ENCODE data around the gene NXN.
"Not testable (repeated sequence)": the region's sequence is repeated elsewhere in the genome, so short reads cannot be mapped to it uniquely, and the experiment has no call there.

The NXN gene

GRCh38 chr17:871751-872519 is 107.6 kb downstream of the NXN start:
- ChIA-PET POLR2A (interaction anchor here (0.8 kb wide), 1 partner anchor 45 kb away, joined by 3 read pairs; no protein-coding TSS in a partner anchor), CTCF (interaction anchor here (1.4 to 2.3 kb wide), 2 partner anchors 9 to 109 kb away, joined by 5 to 6 read pairs; no protein-coding TSS in a partner anchor)
- DNase-seq (ENCODE audit: low read depth, low spot score) = no peak
- TF ChIP-seq CTCF (IDR thresholded peaks at IDR 0.05; ENCODE audit: insufficient read depth, low read length, missing control alignments) = no peak
- H3K4me3 ChIP-seq (ENCODE audit: low read depth, low read length) = no peak overlapping the region

- ChIA-PET POLR2A (no interaction called here), CTCF (interaction anchor here (0.9 to 1.1 kb wide), 3 partner anchors 15 to 111 kb away, joined by 3 read pairs; no protein-coding TSS in a partner anchor)
- DNase-seq (ENCODE audit: low read depth, low spot score) = no peak
- TF ChIP-seq CTCF (IDR thresholded peaks at IDR 0.05; ENCODE audit: insufficient read depth, low read length, missing control alignments) = no peak
- H3K4me3 ChIP-seq (ENCODE audit: low read depth, low read length) = no peak overlapping the region
Measured at GRCh38 chr17:869567-870525, 109.7 kb downstream of the NXN start.

- POLR2A ChIA-PET = interaction anchor here (0.6 to 0.9 kb wide), 2 partner anchors 16 to 42 kb away, joined by 3 to 4 read pairs; no protein-coding TSS in a partner anchor
- no peak overlapping the region for H3K4me3 ChIP-seq (ENCODE audit: low read depth, low read length)
- TF ChIP-seq CTCF (IDR thresholded peaks at IDR 0.05; ENCODE audit: insufficient read depth, low read length, missing control alignments) = no peak
- CTCF ChIA-PET = interaction anchor here (0.9 to 1.1 kb wide), 3 partner anchors 14 to 112 kb away, joined by 3 read pairs; no protein-coding TSS in a partner anchor
- DNase-seq (ENCODE audit: low read depth, low spot score) = no peak
Measured at GRCh38 chr17:869086-869485, 110.5 kb downstream of the NXN start.

- no peak overlapping the region for H3K4me3 ChIP-seq (ENCODE audit: low read depth, low read length)
- ChIA-PET CTCF (interaction anchor here (1.2 kb wide), 1 partner anchor 10 kb away, joined by 4 read pairs; no protein-coding TSS in a partner anchor), POLR2A (interaction anchor here (0.9 to 1.1 kb wide), 2 partner anchors 15 to 43 kb away, joined by 4 to 6 read pairs; no protein-coding TSS in a partner anchor)
- no peak for DNase-seq (ENCODE audit: low read depth, low spot score)
- TF ChIP-seq CTCF (IDR thresholded peaks at IDR 0.05; ENCODE audit: insufficient read depth, low read length, missing control alignments) = no peak
Measured at GRCh38 chr17:867896-868489, 111.6 kb downstream of the NXN start.

- not testable (repeated sequence) for DNase-seq (ENCODE audit: low read depth, low spot score); H3K4me3 ChIP-seq (ENCODE audit: low read depth, low read length)
- POLR2A ChIA-PET = interaction anchor here (1.1 kb wide), 1 partner anchor 14 kb away, joined by 6 read pairs; no protein-coding TSS in a partner anchor
- CTCF ChIA-PET = interaction anchor here (1.2 kb wide), 1 partner anchor 10 kb away, joined by 4 read pairs; no protein-coding TSS in a partner anchor
Measured at GRCh38 chr17:867238-867637, 112.3 kb downstream of the NXN start.

GRCh38 chr17:866568-867103 is 112.9 kb downstream of the NXN start:
- no peak for DNase-seq (ENCODE audit: low read depth, low spot score)
- POLR2A ChIA-PET = no interaction called here
- CTCF ChIA-PET = no interaction called here
- H3K4me3 ChIP-seq (ENCODE audit: low read depth, low read length) = no peak overlapping the region
- no peak for TF ChIP-seq CTCF (IDR thresholded peaks at IDR 0.05; ENCODE audit: insufficient read depth, low read length, missing control alignments)
